HUES6 (cell line): ENCODE results near the gene SP9.

Source experiments
- H3K27ac ChIP-seq: 2 replicates; pipeline ENCODE4 v1.7.0; 2013; ENCODE audit warnings: low read depth, mild to moderate bottlenecking, low read length, inconsistent platforms
- H3K27me3 ChIP-seq: 2 replicates; pipeline ENCODE4 v1.6.1; 2013; ENCODE audit warnings: low read length; ENCODE audit not compliant: control insufficient read depth, insufficient read depth
- H3K36me3 ChIP-seq: 2 replicates; pipeline ENCODE4 v1.6.1; 2013; ENCODE audit warnings: low read length; ENCODE audit not compliant: control insufficient read depth, insufficient read depth
- H3K4me1 ChIP-seq: 2 replicates; pipeline ENCODE4 v1.6.1; 2013; ENCODE audit warnings: low read length; ENCODE audit not compliant: control insufficient read depth, insufficient read depth
- H3K4me3 ChIP-seq: 2 replicates; pipeline ENCODE4 v1.5.1; 2013; ENCODE audit warnings: low read depth, low read length
- H3K9ac ChIP-seq: one replicate; pipeline ENCODE4 v1.6.1; 2013; ENCODE audit warnings: mild to moderate bottlenecking, low read length
- H3K9me3 ChIP-seq: 2 replicates; pipeline ENCODE4 v1.6.1; 2013; ENCODE audit warnings: low read depth, low read length; ENCODE audit not compliant: control insufficient read depth, insufficient read depth

Gene SP9

GRCh38 chr2:174334278-174334715, 457 bp upstream of the SP9 start:
- Histone ChIP-seq H3K4me1 (peaks cover 49% of the 10 kb centered on the region), H3K27ac (no peak overlapping the region), H3K9me3 (no peaks in the 10 kb centered on the region), H3K27me3 (peaks cover 98% of the 10 kb centered on the region), H3K36me3 (no peaks in the 10 kb centered on the region), H3K4me3 (peak overlapping the region; percentile 46; the same call in 1 of the 2 replicates), H3K9ac (no peak overlapping the region)

- H3K9ac ChIP-seq: no peak overlapping the region
- H3K9me3 ChIP-seq: no peaks in the 10 kb centered on the region
- peaks cover 98% of the 10 kb centered on the region for H3K27me3 ChIP-seq
- H3K4me3 ChIP-seq: peak overlapping the region; percentile 58
- peaks cover 41% of the 10 kb centered on the region for H3K4me1 ChIP-seq
- no peak overlapping the region for H3K27ac ChIP-seq
- H3K36me3 ChIP-seq: no peaks in the 10 kb centered on the region
Observed at GRCh38 chr2:174335254-174335987, 667 bp downstream of the SP9 start.

- Histone ChIP-seq H3K27ac (no peak overlapping the region), H3K4me3 (peak overlapping the region; percentile 58), H3K36me3 (no peaks in the 10 kb centered on the region), H3K4me1 (peaks cover 47% of the 10 kb centered on the region), H3K27me3 (peaks cover 98% of the 10 kb centered on the region), H3K9ac (no peak overlapping the region), H3K9me3 (no peaks in the 10 kb centered on the region)
Observed at GRCh38 chr2:174335988-174336500, 1.3 kb downstream of the SP9 start.

GRCh38 chr2:174336501-174337336, 2.0 kb downstream of the SP9 start:
- Histone ChIP-seq H3K27ac (no peak overlapping the region), H3K4me1 (peaks cover 46% of the 10 kb centered on the region), H3K27me3 (peaks cover 98% of the 10 kb centered on the region), H3K9me3 (no peaks in the 10 kb centered on the region), H3K4me3 (peak overlapping the region; percentile 58), H3K9ac (no peak overlapping the region), H3K36me3 (no peaks in the 10 kb centered on the region)

GRCh38 chr2:174337337-174338146, 2.8 kb downstream of the SP9 start:
- Histone ChIP-seq H3K4me1 (peaks cover 41% of the 10 kb centered on the region), H3K9me3 (no peaks in the 10 kb centered on the region), H3K27ac (no peak overlapping the region), H3K36me3 (no peaks in the 10 kb centered on the region), H3K9ac (peak overlapping the region; percentile 35), H3K4me3 (peak overlapping the region; percentile 58), H3K27me3 (peaks cover 98% of the 10 kb centered on the region)

- peaks cover 98% of the 10 kb centered on the region for H3K27me3 ChIP-seq
- H3K27ac ChIP-seq: no peak overlapping the region
- H3K4me1 ChIP-seq: peaks cover 42% of the 10 kb centered on the region
- no peak overlapping the region for H3K9ac ChIP-seq
- peak overlapping the region; percentile 58 for H3K4me3 ChIP-seq
- H3K9me3 ChIP-seq: no peaks in the 10 kb centered on the region
- H3K36me3 ChIP-seq: no peaks in the 10 kb centered on the region
Observed at GRCh38 chr2:174338147-174338605, 3.4 kb downstream of the SP9 start.

GRCh38 chr2:174338671-174339560, 4.2 kb downstream of the SP9 start:
- Histone ChIP-seq H3K4me3 (peak overlapping the region; percentile 58), H3K27ac (no peak overlapping the region), H3K27me3 (peaks cover 98% of the 10 kb centered on the region)

GRCh38 chr2:174339561-174340399, 5.0 kb downstream of the SP9 start:
- H3K4me3 ChIP-seq: peak overlapping the region; percentile 58

More at GRCh38 chr2:174338671-174339560, 4.2 kb downstream of the SP9 start:
- no peak overlapping the region for H3K9ac ChIP-seq
- no peaks in the 10 kb centered on the region for H3K36me3 ChIP-seq
- peaks cover 39% of the 10 kb centered on the region for H3K4me1 ChIP-seq
- H3K9me3 ChIP-seq: no peaks in the 10 kb centered on the region

GRCh38 chr2:174340400-174341292, 5.9 kb downstream of the SP9 start:
- Histone ChIP-seq H3K27me3 (peaks cover 100% of the 10 kb centered on the region), H3K9me3 (no peaks in the 10 kb centered on the region), H3K9ac (no peak overlapping the region), H3K36me3 (no peaks in the 10 kb centered on the region), H3K27ac (no peak overlapping the region), H3K4me3 (peak overlapping the region; percentile 58), H3K4me1 (peaks cover 37% of the 10 kb centered on the region)

More at GRCh38 chr2:174339561-174340399, 5.0 kb downstream of the SP9 start:
- H3K27ac ChIP-seq: no peak overlapping the region
- H3K9ac ChIP-seq: no peak overlapping the region
- no peaks in the 10 kb centered on the region for H3K9me3 ChIP-seq
- peaks cover 100% of the 10 kb centered on the region for H3K27me3 ChIP-seq
- H3K4me1 ChIP-seq: peaks cover 42% of the 10 kb centered on the region
- H3K36me3 ChIP-seq: no peaks in the 10 kb centered on the region
